GM11168 (cell line): ENCODE data around the gene ZFP91.

Experiments
- in situ Hi-C: fragments of 300-500 bp; cut with MboI; formaldehyde crosslinking; loops from one replicate; pipeline ENCODE4 v1.12.0; 2022; ENCODE audit warnings: low sequenced_read_pairs; ENCODE audit not compliant: unreplicated experiment

ZFP91 gene

GRCh38 chr11:58625086-58625485 lies 46.2 kb downstream of the ZFP91 start:
- in situ Hi-C loops, result no loop called here

DNA sequence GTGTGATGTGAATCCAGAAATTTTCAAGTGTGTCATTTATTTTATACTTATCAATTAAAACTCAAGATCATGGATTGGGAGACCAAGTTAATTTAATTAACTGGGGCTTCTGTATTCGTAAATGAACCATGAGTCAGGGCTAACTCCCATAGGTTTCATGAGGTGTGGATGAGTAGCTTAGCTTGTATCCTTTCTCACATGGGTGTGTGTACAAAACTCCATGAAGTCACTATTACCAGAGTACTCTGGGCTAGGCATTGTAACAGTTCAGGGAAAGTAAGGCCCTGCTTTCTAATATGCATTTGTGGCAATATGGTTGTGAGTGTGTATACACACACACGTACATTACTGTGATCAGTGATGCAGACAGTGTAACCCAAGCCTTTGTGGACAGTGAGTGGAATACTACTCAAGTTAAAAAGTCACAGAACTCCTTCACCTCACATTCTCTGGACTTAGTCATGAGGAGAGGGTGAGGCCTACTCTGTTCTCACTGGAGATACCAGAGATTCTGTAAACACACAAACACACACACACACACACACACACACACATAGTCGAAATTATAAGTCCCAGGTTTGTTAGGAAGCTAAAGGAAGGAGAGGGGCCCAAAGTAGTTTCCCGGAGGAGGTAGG lies 47.1 kb downstream of the ZFP91 start:
- in situ Hi-C loops, result no loop called here

GRCh38 chr11:58626934-58627483 lies 48.1 kb downstream of the ZFP91 start:
- in situ Hi-C loops, result no loop called here

DNA sequence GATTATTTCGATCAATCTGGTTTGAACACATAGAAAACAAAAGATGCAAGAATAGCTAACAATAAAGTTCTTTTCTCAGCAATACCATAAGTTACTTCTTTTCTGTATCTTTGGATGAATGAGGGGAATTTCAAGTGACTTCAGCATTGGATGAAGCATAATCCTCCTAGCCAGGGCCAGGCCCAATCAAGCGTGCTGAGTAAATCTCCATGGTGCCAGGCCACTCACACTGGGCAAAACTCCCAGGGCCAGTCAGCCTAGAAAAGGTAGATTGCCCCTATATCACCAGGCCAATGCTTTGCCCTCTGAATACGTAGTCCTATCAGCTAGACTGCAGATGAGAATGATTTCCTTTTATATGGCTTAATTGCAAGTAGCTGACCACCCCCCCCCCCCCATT lies 49.6 kb downstream of the ZFP91 start:
- in situ Hi-C loops, result no loop called here

DNA sequence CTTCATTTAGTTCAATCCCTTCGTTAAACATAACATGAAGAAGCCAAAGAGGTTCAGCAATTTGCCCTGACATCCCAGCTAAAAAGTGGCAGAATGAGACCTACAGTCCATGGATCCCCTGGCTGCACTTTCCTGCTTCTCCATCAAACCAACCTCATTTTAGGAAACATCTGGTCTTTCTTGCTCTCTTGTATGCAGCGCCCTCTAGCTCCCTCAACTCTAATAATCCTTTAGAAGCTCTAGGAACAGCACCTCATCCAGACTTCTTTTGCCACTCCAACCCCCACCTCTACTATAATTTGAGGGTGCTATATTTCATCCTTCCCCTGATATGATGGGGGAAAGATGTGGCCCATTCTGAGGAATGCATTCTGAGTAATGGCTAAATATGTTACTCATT lies 51.0 kb downstream of the ZFP91 start:
- in situ Hi-C loops, result no loop called here

DNA sequence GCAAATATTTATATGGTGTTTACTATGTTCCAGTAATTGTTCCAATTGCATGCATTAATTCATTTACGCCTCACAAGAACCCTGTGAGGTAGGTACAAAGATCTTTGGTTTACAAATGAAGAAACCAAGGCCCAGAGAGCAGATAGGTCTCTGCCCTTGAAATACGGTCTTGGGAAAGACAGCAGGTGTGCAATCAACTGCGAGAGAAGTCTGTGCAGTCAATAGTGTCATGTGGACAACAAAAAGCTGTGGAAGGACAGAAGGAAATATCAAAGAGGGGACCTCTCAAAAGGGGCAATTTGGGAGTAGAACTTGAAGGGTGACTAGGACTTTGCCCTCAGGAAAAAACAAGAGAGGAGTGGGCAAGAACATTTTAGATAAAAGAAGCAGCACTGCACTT lies 52.5 kb downstream of the ZFP91 start:
- in situ Hi-C loops, result no loop called here

GRCh38 chr11:58632510-58632909 lies 53.6 kb downstream of the ZFP91 start:
- in situ Hi-C loops, result no loop called here

DNA sequence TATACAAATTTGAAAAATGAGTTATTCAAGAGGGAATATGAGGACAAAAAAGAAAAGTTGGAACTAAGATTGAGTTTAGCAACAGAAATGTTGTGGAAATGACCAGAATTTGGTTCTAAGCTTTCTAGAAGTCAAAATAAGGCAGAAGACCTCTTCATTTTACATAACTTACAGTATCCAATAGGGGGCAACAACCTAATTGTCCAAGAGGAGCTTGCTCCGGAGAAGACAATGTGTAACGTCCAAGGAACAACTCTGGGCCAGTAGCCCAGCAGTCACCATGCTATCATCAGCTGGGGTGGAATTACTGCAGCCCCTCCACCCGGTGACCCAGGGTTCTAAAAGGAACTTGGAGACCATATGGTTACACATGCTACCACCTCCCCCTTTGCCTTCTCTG lies 57.7 kb downstream of the ZFP91 start:
- in situ Hi-C loops, result no loop called here

GRCh38 chr11:58637371-58637770 lies 58.5 kb downstream of the ZFP91 start:
- in situ Hi-C loops, result no loop called here

- in situ Hi-C loops, result no loop called here
These were observed 60.2 kb downstream of the ZFP91 start for GRCh38 chr11:58639103-58639502.

DNA sequence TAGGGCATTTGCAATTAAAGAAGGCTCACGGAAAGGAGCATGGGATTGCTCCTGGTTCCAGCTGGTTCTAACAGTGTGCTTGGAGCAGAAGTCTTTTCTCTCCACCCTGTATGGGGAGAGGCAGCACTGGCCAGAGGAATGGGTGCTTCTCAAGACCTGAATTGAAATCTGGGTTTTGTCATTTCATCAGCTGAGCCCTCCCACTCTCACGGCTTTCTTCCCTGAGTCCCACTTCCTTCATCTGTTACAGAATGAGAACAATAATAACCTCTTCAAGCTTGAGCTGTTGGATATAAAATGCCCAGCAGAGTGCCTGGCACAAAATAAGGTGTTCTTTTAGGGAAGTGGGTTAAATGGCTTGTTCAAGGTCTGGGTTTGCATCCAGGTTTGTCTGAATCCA lies 60.8 kb downstream of the ZFP91 start:
- in situ Hi-C loops, result no loop called here

- in situ Hi-C loops, result no loop called here
These were observed 61.6 kb downstream of the ZFP91 start for GRCh38 chr11:58640386-58641023.

- in situ Hi-C loops, result no loop called here
These were observed 62.5 kb downstream of the ZFP91 start for GRCh38 chr11:58641341-58641740.

GRCh38 chr11:58641803-58642581 lies 63.1 kb downstream of the ZFP91 start:
- in situ Hi-C loops, result no loop called here

DNA sequence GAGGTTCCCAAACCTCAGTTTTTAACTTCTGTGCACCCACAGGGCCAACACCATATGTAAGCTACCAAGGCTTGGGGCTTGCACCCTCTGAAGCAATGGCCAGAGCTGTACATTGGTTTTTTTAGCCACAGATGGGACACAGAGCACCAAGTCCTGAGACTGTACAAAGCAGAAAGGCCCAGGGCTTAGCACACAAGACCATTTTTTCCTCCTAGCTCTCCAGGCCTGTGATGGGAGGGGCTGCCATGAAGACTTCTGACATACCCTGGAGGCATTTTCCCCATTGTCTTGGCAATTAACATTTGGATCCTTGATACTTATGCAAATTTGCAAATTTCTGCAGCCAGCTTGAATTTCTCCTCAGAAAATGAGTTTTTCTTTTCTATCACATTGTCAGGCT lies 67.0 kb downstream of the ZFP91 start:
- in situ Hi-C loops, result no loop called here

DNA sequence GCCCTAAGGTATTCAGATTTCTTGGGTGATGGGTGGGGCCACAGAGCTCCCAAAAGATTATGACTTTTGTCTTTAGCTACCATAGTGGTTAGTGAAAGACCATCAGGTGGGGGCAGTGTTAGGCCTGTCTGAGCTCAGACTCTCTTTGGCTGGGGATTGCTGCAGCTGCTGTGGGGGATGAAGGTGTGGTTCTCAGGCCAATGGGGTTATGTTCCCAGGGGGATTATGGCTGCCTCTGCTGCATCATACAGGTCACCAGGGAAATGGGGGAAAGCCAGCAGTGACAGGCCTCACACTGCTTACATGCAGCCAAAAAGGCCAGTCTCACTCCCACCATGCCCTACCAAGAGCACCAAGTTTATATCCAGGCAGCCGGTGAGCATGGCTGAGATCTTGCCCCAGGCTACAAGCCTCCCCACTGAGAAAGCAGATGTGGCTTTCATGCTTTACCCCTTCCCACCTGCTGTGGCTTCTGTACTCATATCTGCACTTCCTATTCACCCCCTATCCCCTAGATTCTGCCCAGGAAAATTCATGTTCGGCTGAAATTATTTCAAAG lies 68.4 kb downstream of the ZFP91 start:
- in situ Hi-C loops, result no loop called here

DNA sequence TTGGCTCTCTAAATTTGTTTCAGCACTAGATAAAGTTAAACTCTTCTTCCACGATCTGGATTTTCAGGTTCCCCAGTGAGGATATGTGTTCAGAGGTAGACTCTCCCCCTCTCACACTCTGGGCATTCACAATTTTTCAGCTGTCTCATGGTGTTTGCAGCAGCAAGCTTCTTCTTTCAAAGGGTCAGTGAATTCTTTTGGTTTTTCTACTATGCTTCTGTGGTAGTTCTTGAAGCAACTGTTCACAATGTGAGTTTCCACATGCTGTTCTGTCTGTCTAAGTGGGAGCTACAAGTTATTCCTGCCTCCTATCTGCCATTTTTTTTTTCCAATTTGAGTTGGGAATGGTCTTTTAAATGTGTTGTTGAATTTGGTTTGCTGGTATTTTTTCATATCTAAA lies 69.0 kb downstream of the ZFP91 start:
- in situ Hi-C loops, result no loop called here

- in situ Hi-C loops, result loop anchor here (25.0 kb wide), 1 partner anchor 138 kb away; no protein-coding TSS in a partner anchor
These were observed 70.8 kb downstream of the ZFP91 start for GRCh38 chr11:58649623-58650022.

DNA sequence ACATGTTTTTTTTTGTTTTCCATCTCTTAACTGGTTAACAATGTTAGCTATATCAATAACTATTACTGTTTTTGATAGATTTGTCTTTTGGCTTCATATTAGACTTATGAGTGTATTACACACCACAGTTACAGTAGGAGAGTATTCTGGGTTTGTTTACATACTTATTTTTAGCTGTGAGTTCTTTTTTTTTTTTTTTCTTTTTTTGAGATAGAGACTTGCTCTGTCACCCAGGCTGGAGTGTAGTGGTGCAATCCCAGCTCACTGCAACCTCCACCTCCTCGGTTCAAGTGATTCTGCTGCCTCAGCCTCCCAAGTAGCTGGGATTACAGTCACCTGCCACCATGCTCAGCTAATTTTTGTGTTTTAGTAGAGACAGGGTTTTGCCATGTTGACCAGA lies 71.6 kb downstream of the ZFP91 start:
- in situ Hi-C loops, result loop anchor here (25.0 kb wide), 1 partner anchor 137 kb away; no protein-coding TSS in a partner anchor

DNA sequence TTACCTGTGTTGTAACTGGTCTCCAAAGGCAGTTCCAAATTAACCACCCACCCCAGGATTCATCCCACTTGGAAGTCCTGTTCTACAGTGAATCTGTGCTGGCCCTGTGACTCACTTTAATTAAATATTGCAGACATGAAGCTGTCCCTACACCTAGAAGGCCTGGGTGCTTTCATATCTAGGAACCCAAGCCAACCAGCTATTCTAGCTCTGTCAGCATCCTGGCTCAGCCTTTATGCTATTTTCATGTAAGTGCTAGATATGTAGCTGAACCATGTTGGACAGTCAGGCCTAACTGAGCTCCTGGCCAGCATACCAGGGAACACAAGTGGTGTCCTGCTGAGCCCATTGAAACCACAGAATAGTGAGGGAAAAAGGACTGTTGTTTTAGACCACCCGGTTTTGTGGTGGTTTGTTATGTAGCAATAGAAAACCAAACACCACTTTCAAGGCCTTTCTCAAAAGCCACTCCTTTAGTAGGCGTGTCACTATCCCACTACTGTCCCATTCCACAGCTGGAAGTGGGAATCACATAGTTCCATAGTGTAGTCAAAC lies 73.9 kb downstream of the ZFP91 start:
- in situ Hi-C loops, result loop anchor here (25.0 kb wide), 1 partner anchor 134 kb away; no protein-coding TSS in a partner anchor
